Stomach (tissue), 4 donors: ENCODE results near the gene VEPH1.

ENCODE experiments used
- EP300 ChIP-seq: sonication (generic); formaldehyde crosslinking; IDR thresholded peaks from one replicate; pipeline ENCODE4 v1.6.1; 2017; ENCODE audit warnings: antibody characterized with exemption
- POLR2A ChIP-seq, 4 donors: fragments of 450-650 bp; IDR thresholded peaks; one replicate each; pipeline ENCODE4 v1.6.1; 2016; ENCODE audit warnings: antibody characterized with exemption in 4 of 4, control low read depth in 2 of 4, mild to moderate bottlenecking in 1 of 4, moderate library complexity in 1 of 4
- POLR2AphosphoS5 ChIP-seq, 3 donors: sonication (generic); formaldehyde crosslinking; IDR thresholded peaks; one replicate each; pipeline ENCODE4 v1.6.1; 2016; ENCODE audit warnings: antibody characterized with exemption in 3 of 3
- TF ChIP-seq, protein P1 (sequence below), 7 experiments: fragments of 450-650 bp in 4 of 7; fragments of 200-600 bp in 3 of 7; sonication (generic) in 3 of 7; IDR thresholded peaks; one replicate each; pipeline ENCODE4 v1.5.1; 2016 to 2019; ENCODE audit warnings: antibody characterized with exemption in 7 of 7, control low read depth in 2 of 7, mild to moderate bottlenecking in 1 of 7

DNA sequence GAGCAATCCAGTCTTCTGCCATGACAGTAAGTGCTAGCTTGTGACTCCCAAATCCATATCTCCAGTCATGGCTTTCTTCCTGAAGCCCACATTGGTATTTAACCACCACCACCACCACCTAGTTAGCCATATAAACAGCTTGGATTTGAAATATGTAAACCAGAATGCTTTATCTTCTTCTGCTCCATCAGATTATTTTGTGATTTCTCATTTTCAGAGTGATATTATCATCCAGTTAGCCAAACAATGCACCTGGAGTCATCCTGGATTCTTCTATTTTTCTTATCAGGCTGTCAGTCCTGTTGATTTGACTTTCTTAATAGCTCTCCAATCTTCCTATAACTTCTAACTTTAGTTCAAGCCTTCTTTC, 190.9 kb downstream of the VEPH1 start:
- TF ChIP-seq, protein P1, sequence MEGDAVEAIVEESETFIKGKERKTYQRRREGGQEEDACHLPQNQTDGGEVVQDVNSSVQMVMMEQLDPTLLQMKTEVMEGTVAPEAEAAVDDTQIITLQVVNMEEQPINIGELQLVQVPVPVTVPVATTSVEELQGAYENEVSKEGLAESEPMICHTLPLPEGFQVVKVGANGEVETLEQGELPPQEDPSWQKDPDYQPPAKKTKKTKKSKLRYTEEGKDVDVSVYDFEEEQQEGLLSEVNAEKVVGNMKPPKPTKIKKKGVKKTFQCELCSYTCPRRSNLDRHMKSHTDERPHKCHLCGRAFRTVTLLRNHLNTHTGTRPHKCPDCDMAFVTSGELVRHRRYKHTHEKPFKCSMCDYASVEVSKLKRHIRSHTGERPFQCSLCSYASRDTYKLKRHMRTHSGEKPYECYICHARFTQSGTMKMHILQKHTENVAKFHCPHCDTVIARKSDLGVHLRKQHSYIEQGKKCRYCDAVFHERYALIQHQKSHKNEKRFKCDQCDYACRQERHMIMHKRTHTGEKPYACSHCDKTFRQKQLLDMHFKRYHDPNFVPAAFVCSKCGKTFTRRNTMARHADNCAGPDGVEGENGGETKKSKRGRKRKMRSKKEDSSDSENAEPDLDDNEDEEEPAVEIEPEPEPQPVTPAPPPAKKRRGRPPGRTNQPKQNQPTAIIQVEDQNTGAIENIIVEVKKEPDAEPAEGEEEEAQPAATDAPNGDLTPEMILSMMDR (IDR thresholded peaks at IDR 0.05): no peak
- TF ChIP-seq POLR2A (IDR thresholded peaks at IDR 0.05): no peak
- no peak for TF ChIP-seq EP300
- TF ChIP-seq POLR2AphosphoS5 (IDR thresholded peaks at IDR 0.05): no peak
